ENCODE measurements around the gene MCM5.
"Not testable (repeated sequence)": the region's sequence is repeated elsewhere in the genome, so short reads cannot be mapped to it uniquely, and the experiment has no call there.

MCM5 gene

DNA sequence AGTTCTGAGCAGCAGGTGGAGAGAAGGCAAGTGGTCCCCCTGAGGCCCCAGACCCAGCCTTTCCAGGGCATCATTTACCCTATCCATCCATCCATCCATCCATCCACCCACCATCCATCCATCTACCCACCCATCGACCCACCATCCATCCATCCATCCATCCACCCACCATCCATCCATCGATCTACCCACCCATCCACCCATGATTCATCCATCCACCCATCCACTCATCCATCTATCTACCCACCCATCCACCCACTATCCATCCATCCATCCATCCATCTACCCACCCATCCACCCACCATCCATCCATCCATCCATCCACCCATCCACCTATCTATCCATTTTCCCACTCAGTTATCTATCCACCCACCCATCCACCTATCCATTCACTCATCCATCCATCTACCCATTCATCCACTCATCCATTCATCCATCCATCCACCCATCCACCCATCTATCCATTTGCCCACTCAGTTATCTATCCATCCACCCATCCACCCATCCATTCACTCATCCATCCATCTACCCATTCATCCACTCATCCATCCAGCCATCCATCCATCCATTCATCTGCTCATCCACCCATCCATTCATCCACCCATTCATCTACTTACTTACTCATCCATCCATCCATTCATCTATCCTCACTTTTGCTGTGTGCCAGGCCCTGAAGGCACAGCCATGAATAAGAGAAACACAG, 63.4 kb downstream of the MCM5 start:
- peak in 1 of 10 donors; percentile 2 for DNase-seq
- intact Hi-C loops (cut with DNase I), result no loop called here

DNA sequence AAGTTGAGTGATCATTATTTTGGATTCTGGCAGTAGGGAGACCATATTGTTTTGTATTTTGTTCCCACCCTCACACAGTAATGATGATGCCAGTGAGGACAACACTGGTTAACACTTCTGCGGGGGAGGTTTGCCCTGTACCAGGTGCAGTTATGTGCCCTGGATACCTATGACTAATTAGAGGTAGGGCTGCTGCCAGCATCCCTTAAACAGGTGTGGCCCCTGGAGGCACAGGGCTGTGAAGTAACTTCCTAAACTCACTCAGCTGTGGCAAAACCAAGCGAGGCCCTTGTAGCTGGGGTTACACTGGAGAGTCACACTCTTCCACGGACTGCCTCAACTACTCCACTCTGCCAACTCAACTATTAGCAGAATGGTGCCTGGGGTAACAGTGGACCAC, 64.5 kb downstream of the MCM5 start:
- peak in 1 of 10 donors; percentile 7 for DNase-seq
- intact Hi-C loops (cut with DNase I), result no loop called here

GRCh38 chr22:35465109-35465701, 65.3 kb downstream of the MCM5 start:
- intact Hi-C loops (cut with DNase I), result loop anchor here (5.0 kb wide), 1 partner anchor 72 kb away; no protein-coding TSS in a partner anchor
- peak in 4 of 10 donors; percentile 29 to 42 (median 37) for DNase-seq

DNA sequence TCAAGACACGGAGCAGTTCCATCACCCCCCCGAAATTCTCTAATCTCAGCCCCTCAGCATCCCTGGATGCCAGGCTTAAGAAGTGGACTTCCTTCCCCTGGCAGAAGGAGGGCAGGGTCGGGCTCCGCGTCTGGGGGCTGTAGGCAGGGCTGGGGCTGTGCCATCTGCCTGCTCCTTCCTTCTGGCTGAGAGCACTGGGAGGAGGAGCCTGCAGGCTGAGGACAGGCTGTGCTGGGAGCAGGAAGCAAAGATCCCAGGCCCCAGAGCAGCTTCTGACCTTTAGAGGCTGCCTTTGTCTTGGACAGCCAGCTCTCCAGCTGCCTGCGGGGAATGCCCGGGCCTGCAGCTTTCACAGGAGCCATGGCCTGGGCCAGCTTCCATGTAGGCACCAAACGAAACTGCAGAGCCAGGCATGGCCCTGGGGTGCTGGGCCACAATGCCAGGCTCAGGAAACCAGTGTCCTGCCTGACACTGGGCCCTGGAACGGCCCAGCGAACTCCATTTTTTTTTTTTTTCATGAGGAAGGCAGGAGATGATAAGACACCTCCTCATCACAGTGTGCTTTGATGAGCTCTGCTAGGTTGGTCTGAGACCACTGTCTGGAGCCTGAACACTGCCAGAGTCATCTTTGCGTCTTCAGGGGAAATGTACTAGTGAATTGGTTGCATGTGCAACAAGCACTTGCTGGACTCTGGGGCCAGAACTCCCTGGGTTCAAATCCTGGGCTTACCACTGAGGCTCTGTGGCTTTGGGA, 67.9 kb downstream of the MCM5 start:
- intact Hi-C loops (cut with DNase I), result loop anchor here (5.0 kb wide), 1 partner anchor 69 kb away; no protein-coding TSS in a partner anchor
- DNase-seq, result peak; percentile 46 to 96 (median 68)

DNA sequence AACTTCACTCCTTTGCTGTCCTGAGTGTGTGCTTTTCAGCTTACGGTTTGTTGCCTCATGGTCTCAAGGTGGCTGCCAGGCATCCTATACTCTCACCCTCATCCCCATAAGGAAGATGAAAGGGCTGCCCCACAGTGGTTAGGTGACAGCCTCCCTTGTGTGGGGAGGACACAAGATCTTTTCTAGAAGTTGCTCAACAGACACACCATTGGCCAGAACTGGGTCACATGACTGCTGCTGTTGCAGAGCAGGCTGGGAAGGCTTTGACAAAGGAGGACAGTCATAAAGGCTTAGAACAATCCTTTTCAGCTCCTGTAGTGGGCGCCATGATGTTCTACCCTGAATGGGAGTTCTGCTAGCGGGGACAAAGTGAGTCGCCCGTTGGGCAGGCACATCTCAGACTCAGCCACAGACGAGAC, 71.0 kb downstream of the MCM5 start:
- intact Hi-C loops (cut with DNase I), result no loop called here
- peak in 1 of 10 donors; percentile 21 for DNase-seq

DNA sequence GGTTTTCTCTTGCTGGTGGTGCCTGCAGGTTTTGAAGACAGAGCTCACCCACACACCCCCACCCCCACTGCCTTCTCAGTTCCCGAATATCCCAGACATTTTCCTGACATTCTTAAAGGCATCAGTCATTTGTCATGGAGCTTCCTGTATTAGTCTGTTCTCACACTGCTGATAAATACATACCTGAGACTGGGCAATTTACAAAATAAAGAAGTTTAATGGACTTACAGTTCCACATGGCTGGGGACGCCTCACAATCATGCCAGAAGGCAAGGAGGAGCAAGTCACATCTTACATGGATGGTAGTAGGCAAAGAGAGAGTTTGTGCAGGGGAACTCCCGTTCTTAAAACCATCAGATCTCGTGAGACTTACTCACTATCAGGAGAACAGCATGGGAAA, 71.6 kb downstream of the MCM5 start:
- peak in 1 of 10 donors; percentile 8 for DNase-seq
- intact Hi-C loops (cut with DNase I), result not testable (repeated sequence)

DNA sequence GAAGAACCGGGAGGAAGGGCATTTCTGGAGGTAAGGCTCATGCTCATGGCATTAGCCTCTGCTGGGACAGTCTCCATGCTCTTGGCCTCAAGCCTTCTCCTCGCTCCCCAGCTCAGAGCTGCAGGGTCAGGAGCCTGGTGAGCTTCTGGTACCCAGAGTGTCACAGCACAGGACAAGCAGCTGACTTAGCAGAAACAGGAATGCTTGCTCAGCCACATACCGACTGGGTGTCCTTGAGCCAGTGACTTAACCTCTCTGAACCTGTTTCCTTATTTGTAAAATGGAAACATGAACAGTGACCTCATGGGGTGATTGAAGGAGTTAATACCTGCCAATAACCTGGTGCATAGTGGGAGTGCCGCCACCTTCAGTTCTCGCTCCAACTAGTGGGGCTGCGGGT, 72.5 kb downstream of the MCM5 start:
- intact Hi-C loops (cut with DNase I), result no loop called here
- no peak for DNase-seq

GRCh38 chr22:35473971-35474370, 74.0 kb downstream of the MCM5 start:
- peak in 1 of 10 donors; percentile 56 for DNase-seq
- intact Hi-C loops (cut with DNase I), result no loop called here

Measured in posterior cingulate gyrus (tissue), 11 donors.